ENCODE data around the gene TALDO1.

DNA sequence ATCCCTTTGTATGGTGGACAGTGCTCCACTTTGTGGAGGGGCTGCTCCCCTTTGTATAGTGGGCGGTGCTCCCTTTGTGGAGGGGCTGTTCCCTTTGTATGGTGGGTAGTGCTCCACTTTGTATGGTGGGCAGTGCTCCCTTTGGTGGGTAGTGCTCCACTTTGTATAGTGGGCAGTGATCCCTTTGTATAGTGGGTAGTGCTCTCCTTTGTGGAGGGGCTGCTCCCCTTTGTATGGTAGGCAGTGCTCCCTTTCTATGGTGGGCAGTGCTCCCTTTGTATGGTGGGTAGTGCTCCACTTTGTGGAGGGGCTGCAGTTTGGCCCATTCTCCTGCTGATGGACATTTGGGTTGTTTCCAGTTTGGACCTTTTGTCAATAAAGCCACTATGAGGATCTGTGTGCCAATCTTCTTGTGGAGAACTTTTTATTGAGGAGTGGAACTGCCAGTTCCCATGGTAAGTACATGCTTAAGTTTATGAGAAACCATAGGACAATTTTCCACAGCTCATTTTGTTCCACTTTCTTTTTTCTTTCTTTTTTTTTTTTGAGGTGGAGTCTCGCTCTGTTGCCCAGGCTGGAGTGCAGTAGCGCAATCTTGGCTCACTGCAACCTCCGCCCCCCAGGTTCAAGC is 4.6 kb upstream of the TALDO1 start:
- TF ChIP-seq, protein P1, sequence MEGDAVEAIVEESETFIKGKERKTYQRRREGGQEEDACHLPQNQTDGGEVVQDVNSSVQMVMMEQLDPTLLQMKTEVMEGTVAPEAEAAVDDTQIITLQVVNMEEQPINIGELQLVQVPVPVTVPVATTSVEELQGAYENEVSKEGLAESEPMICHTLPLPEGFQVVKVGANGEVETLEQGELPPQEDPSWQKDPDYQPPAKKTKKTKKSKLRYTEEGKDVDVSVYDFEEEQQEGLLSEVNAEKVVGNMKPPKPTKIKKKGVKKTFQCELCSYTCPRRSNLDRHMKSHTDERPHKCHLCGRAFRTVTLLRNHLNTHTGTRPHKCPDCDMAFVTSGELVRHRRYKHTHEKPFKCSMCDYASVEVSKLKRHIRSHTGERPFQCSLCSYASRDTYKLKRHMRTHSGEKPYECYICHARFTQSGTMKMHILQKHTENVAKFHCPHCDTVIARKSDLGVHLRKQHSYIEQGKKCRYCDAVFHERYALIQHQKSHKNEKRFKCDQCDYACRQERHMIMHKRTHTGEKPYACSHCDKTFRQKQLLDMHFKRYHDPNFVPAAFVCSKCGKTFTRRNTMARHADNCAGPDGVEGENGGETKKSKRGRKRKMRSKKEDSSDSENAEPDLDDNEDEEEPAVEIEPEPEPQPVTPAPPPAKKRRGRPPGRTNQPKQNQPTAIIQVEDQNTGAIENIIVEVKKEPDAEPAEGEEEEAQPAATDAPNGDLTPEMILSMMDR (IDR thresholded peaks at IDR 0.05; ENCODE audit: control extremely low read depth in 1 of 3, insufficient read depth in 1 of 3, low read depth in 1 of 3, low read length in 3 of 3), result no peak
- TF ChIP-seq EGR1 (IDR thresholded peaks at IDR 0.05; ENCODE audit: borderline replicate concordance, low read depth, low read length), result no peak
- no peak for TF ChIP-seq RAD21 (IDR thresholded peaks at IDR 0.05 in 1 of 2, conservative IDR thresholded peaks at IDR 0.05 in 1 of 2; ENCODE audit: low read depth in 2 of 2, low read length in 2 of 2)
- TF ChIP-seq, protein P2, sequence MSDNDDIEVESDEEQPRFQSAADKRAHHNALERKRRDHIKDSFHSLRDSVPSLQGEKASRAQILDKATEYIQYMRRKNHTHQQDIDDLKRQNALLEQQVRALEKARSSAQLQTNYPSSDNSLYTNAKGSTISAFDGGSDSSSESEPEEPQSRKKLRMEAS (IDR thresholded peaks at IDR 0.05), result no peak

Measured in H1 (cell line).